ENCODE results near the gene F2R.

- TF ChIP-seq HDAC2 (IDR thresholded peaks at IDR 0.05; ENCODE audit: borderline replicate concordance in 1 of 2, low read depth in 2 of 2, low read length in 2 of 2) (no peak), RFX5 (IDR thresholded peaks at IDR 0.05; ENCODE audit: borderline replicate concordance, low read depth, low read length) (no peak)
Observed at GRCh38 chr5:76755779-76756637, 40.1 kb downstream of the F2R start.

Data from H1 (cell line).